Heart right ventricle (tissue), 16 donors: Measurements from ENCODE around the gene ACKR1. TPM values are rescaled to one million over a fixed set of nuclear protein-coding genes. Genes with fewer than 3 reads are reported as not detected.

ENCODE experiments used
- ATAC-seq, 8 donors: fragments of 200-7000 bp; cut with Tn5 transposase; one replicate each; pipeline ENCODE4 v1.9.1; 2020; ENCODE audit warnings: mild to moderate bottlenecking in 8 of 8, moderate library complexity in 8 of 8, moderate number of reproducible peaks in 1 of 8
- DNase-seq, 2 donors: peaks; one replicate each; pipeline ENCODE4 v3.0.0-alpha.2; 2020
- H3K27ac ChIP-seq, 10 donors: fragments of 200-600 bp; sonication (generic) in 2 of 10; one replicate each; pipeline versions ENCODE4 v1.5.0 to v1.8.0; 2020 to 2022; ENCODE audit warnings: mild to moderate bottlenecking in 3 of 10
- H3K27me3 ChIP-seq, 7 donors: fragments of 200-600 bp; one replicate each; pipeline ENCODE4 v1.8.0; 2021 to 2022; ENCODE audit warnings: mild to moderate bottlenecking in 2 of 7
- H3K36me3 ChIP-seq, 9 donors: fragments of 200-600 bp; sonication (generic) in 1 of 9; one replicate each; pipeline versions ENCODE4 v1.5.0 to v1.8.0; 2020 to 2022; ENCODE audit warnings: mild to moderate bottlenecking in 2 of 9
- H3K4me1 ChIP-seq, 9 donors: fragments of 200-600 bp; sonication (generic) in 1 of 9; one replicate each; pipeline versions ENCODE4 v1.5.0 to v1.8.0; 2020 to 2022; ENCODE audit warnings: mild to moderate bottlenecking in 4 of 9
- H3K4me3 ChIP-seq, 10 donors: fragments of 200-600 bp; sonication (generic) in 2 of 10; one replicate each; pipeline versions ENCODE4 v1.5.0 to v1.8.0; 2020 to 2022; ENCODE audit warnings: mild to moderate bottlenecking in 7 of 10, moderate library complexity in 2 of 10
- H3K9me3 ChIP-seq, 11 donors: fragments of 200-600 bp in 10 of 11; sonication (generic) in 2 of 11; one replicate each; pipeline versions ENCODE4 v1.5.0 to v1.8.0; 2013 to 2022; ENCODE audit warnings: mild to moderate bottlenecking in 2 of 11, control low read depth in 1 of 11, moderate library complexity in 1 of 11
- WGBS, 2 donors: extraction: QIAGEN DNeasy Blood & Tissue Kit; methylation state at CpG; one replicate each; pipeline ENCODE4 v1.1.7; 2013; ENCODE audit warnings: inconsistent platforms in 1 of 2; 5-methylcytosine and 5-hydroxymethylcytosine counted together
- intact Hi-C, 10 donors: fragments of 100-400 bp; cut with DNase I; formaldehyde crosslinking; loops; one replicate each; pipeline versions ENCODE4 v1.11.1 to v1.14.2; 2022
- polyA plus RNA-seq, 2 donors: library from polyadenylated mRNA; stranded (reverse); fragments of 200-250 nt; gene quantifications; one replicate each; pipeline ENCODE4 v1.2.3, GENCODE V29; 2013
- total RNA-seq, 10 donors: library from RNA; stranded (reverse); fragmentation: NEBNext Ultra II Directional in 3 of 10; extraction: Animal tissue kit (Norgen Biotek cat#: 25700) in 3 of 10; gene quantifications; one replicate each; pipeline versions ENCODE4 v1.2.1 to v1.2.4, GENCODE V29; 2021 to 2023
- TF ChIP-seq, protein P1 (sequence below), 9 donors: fragments of 200-600 bp; sonication (generic) in 2 of 9; IDR thresholded peaks; one replicate each; pipeline versions ENCODE4 v1.5.0 to v1.8.0; 2021 to 2022; ENCODE audit warnings: antibody characterized with exemption in 9 of 9, mild to moderate bottlenecking in 5 of 9, moderate library complexity in 1 of 9
- donor health status: Arrhythmogenic right ventricular cardiomyopathy.
- donor health status: ischemic (EF 13 %, LVEDD 7.1; RV severe dilation, severe dysfunction).
- donor health status: healthy with polysubstance abuse.
- donor health status: DM: no; HTN: yes; CAD: no.
- donor health status: DM: no; HTN: no; CAD: no.
- donor health status: ischemic (EF 25% LVEDD 6.9; RV normal size, moderate dysfunction).
- donor health status: ischemic (EF 25% LVEDD 5.7; RV mildly dilated, moderate dysfunction).
- donor health status: healthy.
- donor health status: DM: yes; HTN: yes; CAD: no.
- donor health status: Ischemic cardiomyopathy.
- donor health status: ischemic (EF 35%, LVEDD 5.7; RV mildly dilated, moderate dysfunction).
- donor health status: nonischemic (EF 11% LVEDD 7.7; RV severe dilation, severe dysfunction).
- donor health status: DM: yes; HTN: yes; CAD: no.
- donor health status: PGD.
- donor health status: ischemic (EF 29% LVEDD 5.4; RV normal size, mild dysfunction).
- donor health status: nonischemic (EF 23%, LVEDD 6.1; RV moderate dilation, normal function).

Gene ACKR1
- total and polyA plus RNA-seq, 12 donors: 5.0 to 45.6 (median 12.0) TPM

DNA sequence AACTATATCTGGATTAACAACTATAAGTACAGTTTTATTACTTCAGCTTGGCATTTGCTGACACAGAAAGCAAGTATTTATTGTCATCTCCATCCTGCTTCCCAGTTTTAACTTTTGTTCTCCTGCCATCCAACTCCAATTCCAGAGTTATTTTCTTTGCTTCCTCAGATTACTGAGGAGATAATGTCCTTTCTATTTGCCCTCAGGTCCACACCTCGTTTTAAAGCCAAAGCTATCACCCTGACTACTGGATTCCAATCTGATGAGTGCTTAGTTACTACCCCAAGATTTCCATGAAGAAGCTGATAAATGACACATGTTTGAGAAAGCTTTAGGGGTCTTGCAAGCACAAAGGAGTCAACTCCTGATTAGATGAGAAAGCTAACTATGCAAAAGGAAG is 25.2 kb downstream of the ACKR1 start:
- TF ChIP-seq, protein P1, sequence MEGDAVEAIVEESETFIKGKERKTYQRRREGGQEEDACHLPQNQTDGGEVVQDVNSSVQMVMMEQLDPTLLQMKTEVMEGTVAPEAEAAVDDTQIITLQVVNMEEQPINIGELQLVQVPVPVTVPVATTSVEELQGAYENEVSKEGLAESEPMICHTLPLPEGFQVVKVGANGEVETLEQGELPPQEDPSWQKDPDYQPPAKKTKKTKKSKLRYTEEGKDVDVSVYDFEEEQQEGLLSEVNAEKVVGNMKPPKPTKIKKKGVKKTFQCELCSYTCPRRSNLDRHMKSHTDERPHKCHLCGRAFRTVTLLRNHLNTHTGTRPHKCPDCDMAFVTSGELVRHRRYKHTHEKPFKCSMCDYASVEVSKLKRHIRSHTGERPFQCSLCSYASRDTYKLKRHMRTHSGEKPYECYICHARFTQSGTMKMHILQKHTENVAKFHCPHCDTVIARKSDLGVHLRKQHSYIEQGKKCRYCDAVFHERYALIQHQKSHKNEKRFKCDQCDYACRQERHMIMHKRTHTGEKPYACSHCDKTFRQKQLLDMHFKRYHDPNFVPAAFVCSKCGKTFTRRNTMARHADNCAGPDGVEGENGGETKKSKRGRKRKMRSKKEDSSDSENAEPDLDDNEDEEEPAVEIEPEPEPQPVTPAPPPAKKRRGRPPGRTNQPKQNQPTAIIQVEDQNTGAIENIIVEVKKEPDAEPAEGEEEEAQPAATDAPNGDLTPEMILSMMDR (IDR thresholded peaks at IDR 0.05): no peak
- Histone ChIP-seq H3K36me3 (no peaks in the 10 kb centered on the region), H3K4me1 (no peaks in the 10 kb centered on the region), H3K9me3 (peaks cover 0 to 1% (median 0%) of the 10 kb centered on the region in 11 donors), H3K4me3 (no peak overlapping the region), H3K27ac (no peak overlapping the region), H3K27me3 (peaks cover 0 to 5% (median 0%) of the 10 kb centered on the region in 7 donors)
- ATAC-seq: no peak
- WGBS, 2 donors: 10 to 12% methylated on average over 1 of the region's 1 CpG
- intact Hi-C loops: no loop called here
- DNase-seq: no peak

DNA sequence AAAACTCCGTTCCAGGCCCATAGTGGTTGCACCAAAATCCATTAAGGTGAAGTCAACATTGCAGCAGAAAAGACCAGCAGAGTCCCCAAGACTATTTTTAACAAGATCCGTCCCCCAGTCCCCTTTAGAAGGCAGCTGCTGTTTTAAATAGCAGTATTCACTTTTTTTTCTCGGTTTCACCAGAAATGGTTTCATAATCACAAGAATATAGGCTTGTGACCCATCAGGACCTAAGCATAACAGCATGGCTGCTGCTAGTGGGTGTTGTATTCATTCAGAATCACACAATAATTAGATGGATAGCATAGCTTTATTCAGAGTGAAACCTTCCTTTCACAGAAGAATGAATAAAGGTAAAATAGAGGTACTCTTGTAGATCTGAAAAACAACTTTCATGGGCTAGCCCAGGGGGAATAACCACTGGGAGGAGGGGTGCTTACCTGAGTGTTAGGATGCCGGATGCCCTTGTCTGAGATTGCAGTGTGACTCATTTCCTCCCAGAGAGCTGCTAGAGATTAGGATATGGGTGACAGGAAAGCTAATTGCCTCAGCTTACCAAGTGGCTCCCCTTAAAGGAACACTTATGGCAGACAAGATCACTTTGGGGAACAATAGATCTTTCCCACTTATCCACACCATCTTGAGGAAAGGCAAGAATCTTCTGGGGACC is 35.0 kb downstream of the ACKR1 start:
- WGBS, 2 donors: 66 to 69% methylated on average over 4 of the region's 4 CpGs

DNA sequence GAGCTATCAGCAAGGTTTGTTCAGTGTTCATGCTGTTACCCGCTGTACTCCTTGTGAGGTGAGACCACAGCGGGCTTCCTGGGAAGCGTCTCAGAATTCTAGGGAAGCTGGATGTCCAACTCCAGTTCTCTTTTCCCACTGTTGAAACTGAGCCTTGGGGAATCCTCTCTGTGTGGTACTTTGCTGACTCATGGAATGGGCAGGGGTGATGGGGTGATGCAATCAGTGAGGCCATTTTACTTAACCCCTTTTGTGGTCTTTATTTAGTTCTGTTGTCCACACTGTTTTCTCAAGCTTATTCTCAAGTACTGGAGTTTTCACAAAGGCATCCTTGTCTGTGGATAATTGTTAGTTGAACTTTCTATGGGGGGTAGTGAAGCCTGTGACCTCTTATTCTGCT is 42.6 kb downstream of the ACKR1 start:
- TF ChIP-seq, protein P1 (IDR thresholded peaks at IDR 0.05): no peak
- 89 to 94% methylated on average over 3 of the region's 3 CpGs for WGBS, 2 donors
- H3K4me1 ChIP-seq: no peaks in the 10 kb centered on the region

More for the DNA sequence above, 35.0 kb downstream of the ACKR1 start:
- ATAC-seq: no peak
- intact Hi-C loops: no loop called here
- Histone ChIP-seq H3K4me3 (no peak overlapping the region), H3K36me3 (no peaks in the 10 kb centered on the region), H3K27ac (no peak overlapping the region), H3K9me3 (peaks cover 0 to 31% (median 4%) of the 10 kb centered on the region in 11 donors), H3K4me1 (no peaks in the 10 kb centered on the region), H3K27me3 (no peaks in the 10 kb centered on the region)
- TF ChIP-seq, protein P1 (IDR thresholded peaks at IDR 0.05): no peak
- no peak for DNase-seq

DNA sequence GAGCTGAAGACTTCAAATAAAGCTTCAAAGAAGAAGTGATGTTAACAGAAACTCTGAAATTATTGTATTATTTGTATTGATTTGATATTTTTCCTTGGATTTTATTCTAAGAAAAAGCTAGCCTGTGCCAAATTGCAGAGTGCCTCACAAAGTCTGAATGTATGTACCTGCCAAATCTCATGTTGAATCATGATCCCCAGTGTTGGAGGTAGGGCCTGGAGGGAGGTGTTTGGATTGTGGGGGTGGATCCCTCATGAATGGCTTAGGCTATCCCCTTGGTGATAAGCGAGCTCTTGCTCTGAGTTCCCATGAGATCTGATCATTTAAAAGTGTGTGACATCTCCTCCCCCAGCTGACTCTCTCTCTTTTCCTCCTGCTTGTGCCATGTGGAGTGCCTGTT is 43.6 kb downstream of the ACKR1 start:
- Histone ChIP-seq H3K27ac (no peak overlapping the region), H3K9me3 (peaks cover 0 to 38% (median 0%) of the 10 kb centered on the region in 11 donors), H3K27me3 (peaks cover 0 to 11% (median 0%) of the 10 kb centered on the region in 7 donors), H3K36me3 (no peaks in the 10 kb centered on the region), H3K4me1 (no peaks in the 10 kb centered on the region), H3K4me3 (no peak overlapping the region)
- ATAC-seq (no peak), DNase-seq (no peak)
- WGBS, 2 donors: 35 to 42% methylated on average over 1 of the region's 1 CpG
- intact Hi-C loops: no loop called here
- TF ChIP-seq, protein P1 (IDR thresholded peaks at IDR 0.05): no peak

More for the DNA sequence above, 42.6 kb downstream of the ACKR1 start:
- H3K36me3 ChIP-seq: no peaks in the 10 kb centered on the region
- H3K9me3 ChIP-seq: peaks cover 0 to 48% (median 4%) of the 10 kb centered on the region in 11 donors
- no peak overlapping the region for H3K27ac ChIP-seq
- intact Hi-C loops: no loop called here
- no peak for DNase-seq
- H3K4me3 ChIP-seq: no peak overlapping the region
- H3K27me3 ChIP-seq: peaks cover 0 to 11% (median 0%) of the 10 kb centered on the region in 7 donors
- no peak for ATAC-seq
